GM10248 (cell line): Measurements from ENCODE around the gene APBA1.

ENCODE experiments used
- CTCF ChIA-PET: fragments of 300-600 bp; sonication (Branson Sonifier 250); formaldehyde crosslinking; extraction: SDS; loops from one replicate; lab custom pipeline; 2021; ENCODE audit warnings: antibody characterized with exemption; lab: Yijun Ruan, JAX
- POLR2A ChIA-PET: fragments of 350-650 bp; sonication (Branson Sonifier 250); formaldehyde crosslinking; extraction: SDS; loops from one replicate; lab custom pipeline; 2020; ENCODE audit warnings: antibody characterized with exemption; lab: Yijun Ruan, JAX
- DNase-seq: peaks from one replicate; pipeline ENCODE4 v3.0.0; 2012; ENCODE audit errors: extremely low spot score
- CTCF ChIP-seq: IDR thresholded peaks from 2 replicates; pipeline ENCODE4 v1.5.1; 2012; ENCODE audit warnings: mild to moderate bottlenecking, low read depth; ENCODE audit errors: extremely low read depth, missing control alignments, control extremely low read depth

APBA1 gene

GRCh38 chr9:69462394-69462793 lies 209.8 kb downstream of the APBA1 start:
- CTCF ChIA-PET, result interaction anchor here (1.0 to 1.9 kb wide), 4 partner anchors 7 to 12 kb away, joined by 3 to 6 read pairs (median 5); no protein-coding TSS in a partner anchor
- no peak for DNase-seq
- POLR2A ChIA-PET, result no interaction called here
- no peak for TF ChIP-seq CTCF

GRCh38 chr9:69461103-69461887 lies 210.9 kb downstream of the APBA1 start:
- POLR2A ChIA-PET, result no interaction called here
- no peak for TF ChIP-seq CTCF
- CTCF ChIA-PET, result interaction anchor here (1.0 to 1.4 kb wide), 2 partner anchors 8 to 10 kb away, joined by 3 to 6 read pairs; no protein-coding TSS in a partner anchor
- no peak for DNase-seq

GRCh38 chr9:69460012-69460411 lies 212.2 kb downstream of the APBA1 start:
- DNase-seq, result no peak
- ChIA-PET POLR2A (no interaction called here), CTCF (no interaction called here)
- TF ChIP-seq CTCF, result no peak

GRCh38 chr9:69458176-69458575 lies 214.0 kb downstream of the APBA1 start:
- ChIA-PET POLR2A (no interaction called here), CTCF (interaction anchor here (1.6 kb wide), 1 partner anchor 35 kb away, joined by 5 read pairs; no protein-coding TSS in a partner anchor)
- no peak for TF ChIP-seq CTCF
- no peak for DNase-seq

GRCh38 chr9:69456201-69456600 lies 216.0 kb downstream of the APBA1 start:
- ChIA-PET POLR2A (no interaction called here), CTCF (no interaction called here)
- no peak for DNase-seq
- TF ChIP-seq CTCF, result no peak

GRCh38 chr9:69455311-69455710 lies 216.9 kb downstream of the APBA1 start:
- TF ChIP-seq CTCF, result no peak
- DNase-seq, result no peak
- ChIA-PET CTCF (interaction anchor here (1.3 to 1.7 kb wide), 2 partner anchors 8 to 9 kb away, joined by 4 read pairs; no protein-coding TSS in a partner anchor), POLR2A (no interaction called here)
